Measurements from ENCODE around the gene RNF207.
"Not testable (repeated sequence)": the region's sequence is repeated elsewhere in the genome, so short reads cannot be mapped to it uniquely, and the experiment has no call there.

Gene RNF207

GRCh38 chr1:6212193-6212959, 6.5 kb downstream of the RNF207 start:
- H2BK120ac ChIP-seq (ENCODE audit: low read depth, low read length): no peak overlapping the region
- no peaks in the 10 kb centered on the region for H3K79me1 ChIP-seq (replicated peaks; ENCODE audit: low read length, poor library complexity, severe bottlenecking)
- no peak overlapping the region for H3K14ac ChIP-seq (ENCODE audit: low read length in 2 of 2)
- no peak overlapping the region for H3K27ac ChIP-seq (ENCODE audit: low read length, poor library complexity, severe bottlenecking)
- no peak overlapping the region for H4K91ac ChIP-seq (ENCODE audit: low read length)
- H3K4ac ChIP-seq (ENCODE audit: low read depth in 1 of 2, low read length in 2 of 2): no peak overlapping the region
- H3K27me3 ChIP-seq (ENCODE audit: control insufficient read depth in 1 of 2, insufficient read depth in 1 of 2, low read length in 2 of 2): peaks cover 0 to 10% of the 10 kb centered on the region in 2 experiments
- H3K9ac ChIP-seq (ENCODE audit: low read length): no peak overlapping the region
- no peak overlapping the region for H2AK5ac ChIP-seq (ENCODE audit: low read length, severe bottlenecking)
- H2BK15ac ChIP-seq (ENCODE audit: low read depth, poor library complexity, severe bottlenecking): no peak overlapping the region
- peaks cover 0 to 16% of the 10 kb centered on the region in 2 experiments for H3K36me3 ChIP-seq (ENCODE audit: control insufficient read depth in 1 of 2, insufficient read depth in 2 of 2, low read depth in 1 of 2, low read length in 2 of 2)
- DNase-seq: no peak
- H3K4me1 ChIP-seq (ENCODE audit: control insufficient read depth, insufficient read depth, low read depth, low read length): peaks cover 14% of the 10 kb centered on the region
- no peak overlapping the region for H3K4me3 ChIP-seq (ENCODE audit: insufficient read depth in 1 of 2, low read depth in 1 of 2, low read length in 2 of 2)
- 86% methylated on average over 17 of the region's 20 CpGs for WGBS
- no peak overlapping the region for H3K18ac ChIP-seq (ENCODE audit: low read depth in 1 of 2, low read length in 2 of 2)
- no peak overlapping the region for H4K8ac ChIP-seq (ENCODE audit: low read length)
- H3K23ac ChIP-seq (ENCODE audit: low read length in 2 of 2): no peak overlapping the region
- H2BK5ac ChIP-seq (ENCODE audit: low read depth, low read length, poor library complexity, severe bottlenecking): no peak overlapping the region
- H2AFZ ChIP-seq (ENCODE audit: low read depth, low read length): no peak overlapping the region
- H3K9me3 ChIP-seq (ENCODE audit: control insufficient read depth, low read length): no peaks in the 10 kb centered on the region
- no peak overlapping the region for H3K4me2 ChIP-seq (ENCODE audit: low read length, poor library complexity, severe bottlenecking)
- H2BK12ac ChIP-seq (ENCODE audit: low read length in 2 of 2): no peak overlapping the region

- H4K91ac ChIP-seq (ENCODE audit: low read length): no peak overlapping the region
- no peak for DNase-seq
- 91% methylated on average over 16 of the region's 16 CpGs for WGBS
These were observed 12.7 kb downstream of the RNF207 start for GRCh38 chr1:6218375-6219164.

GRCh38 chr1:6219641-6220040, 13.7 kb downstream of the RNF207 start:
- not testable (repeated sequence) for H3K27me3 ChIP-seq (ENCODE audit: control insufficient read depth in 1 of 2, insufficient read depth in 1 of 2, low read length in 2 of 2); H3K14ac ChIP-seq (ENCODE audit: low read length in 2 of 2); H3K4me3 ChIP-seq (ENCODE audit: insufficient read depth in 1 of 2, low read depth in 1 of 2, low read length in 2 of 2); H3K27ac ChIP-seq (ENCODE audit: low read length, poor library complexity, severe bottlenecking); H3K9me3 ChIP-seq (ENCODE audit: control insufficient read depth, low read length); H4K91ac ChIP-seq (ENCODE audit: low read length); H2BK5ac ChIP-seq (ENCODE audit: low read depth, low read length, poor library complexity, severe bottlenecking); H2BK15ac ChIP-seq (ENCODE audit: low read depth, poor library complexity, severe bottlenecking); H3K4me2 ChIP-seq (ENCODE audit: low read length, poor library complexity, severe bottlenecking); H2BK12ac ChIP-seq (ENCODE audit: low read length in 2 of 2); H2AFZ ChIP-seq (ENCODE audit: low read depth, low read length); H4K8ac ChIP-seq (ENCODE audit: low read length); H2BK120ac ChIP-seq (ENCODE audit: low read depth, low read length); H3K9ac ChIP-seq (ENCODE audit: low read length); H3K18ac ChIP-seq (ENCODE audit: low read depth in 1 of 2, low read length in 2 of 2); H2AK5ac ChIP-seq (ENCODE audit: low read length, severe bottlenecking); H3K23ac ChIP-seq (ENCODE audit: low read length in 2 of 2); H3K4ac ChIP-seq (ENCODE audit: low read depth in 1 of 2, low read length in 2 of 2); H3K79me1 ChIP-seq (replicated peaks; ENCODE audit: low read length, poor library complexity, severe bottlenecking); DNase-seq
- peaks cover 13% of the 10 kb centered on the region for H3K4me1 ChIP-seq (ENCODE audit: control insufficient read depth, insufficient read depth, low read depth, low read length)
- 94% methylated on average over 11 of the region's 11 CpGs for WGBS
- H3K36me3 ChIP-seq (ENCODE audit: control insufficient read depth in 1 of 2, insufficient read depth in 2 of 2, low read depth in 1 of 2, low read length in 2 of 2): peaks cover 23 to 25% of the 10 kb centered on the region in 2 experiments

More at GRCh38 chr1:6218375-6219164, 12.7 kb downstream of the RNF207 start:
- Histone ChIP-seq H2BK120ac (ENCODE audit: low read depth, low read length) (no peak overlapping the region), H3K27ac (ENCODE audit: low read length, poor library complexity, severe bottlenecking) (no peak overlapping the region), H2BK12ac (ENCODE audit: low read length in 2 of 2) (no peak overlapping the region), H2AFZ (ENCODE audit: low read depth, low read length) (no peak overlapping the region), H3K4me3 (ENCODE audit: insufficient read depth in 1 of 2, low read depth in 1 of 2, low read length in 2 of 2) (no peak overlapping the region), H2AK5ac (ENCODE audit: low read length, severe bottlenecking) (no peak overlapping the region), H3K27me3 (ENCODE audit: control insufficient read depth in 1 of 2, insufficient read depth in 1 of 2, low read length in 2 of 2) (no peaks in the 10 kb centered on the region), H3K18ac (ENCODE audit: low read depth in 1 of 2, low read length in 2 of 2) (no peak overlapping the region), H3K4ac (ENCODE audit: low read depth in 1 of 2, low read length in 2 of 2) (no peak overlapping the region), H3K36me3 (ENCODE audit: control insufficient read depth in 1 of 2, insufficient read depth in 2 of 2, low read depth in 1 of 2, low read length in 2 of 2) (peaks cover 14 to 17% of the 10 kb centered on the region in 2 experiments), H3K9ac (ENCODE audit: low read length) (no peak overlapping the region), H3K4me2 (ENCODE audit: low read length, poor library complexity, severe bottlenecking) (no peak overlapping the region), H3K9me3 (ENCODE audit: control insufficient read depth, low read length) (no peaks in the 10 kb centered on the region), H2BK5ac (ENCODE audit: low read depth, low read length, poor library complexity, severe bottlenecking) (no peak overlapping the region), H2BK15ac (ENCODE audit: low read depth, poor library complexity, severe bottlenecking) (no peak overlapping the region), H3K79me1 (replicated peaks; ENCODE audit: low read length, poor library complexity, severe bottlenecking) (peaks cover 3% of the 10 kb centered on the region), H3K4me1 (ENCODE audit: control insufficient read depth, insufficient read depth, low read depth, low read length) (peaks cover 11% of the 10 kb centered on the region), H4K8ac (ENCODE audit: low read length) (no peak overlapping the region), H3K23ac (ENCODE audit: low read length in 2 of 2) (no peak overlapping the region), H3K14ac (ENCODE audit: low read length in 2 of 2) (no peak overlapping the region)

- Histone ChIP-seq H4K91ac (ENCODE audit: low read length) (no peak overlapping the region), H3K9me3 (ENCODE audit: control insufficient read depth, low read length) (no peaks in the 10 kb centered on the region), H3K9ac (ENCODE audit: low read length) (no peak overlapping the region), H3K14ac (ENCODE audit: low read length in 2 of 2) (no peak overlapping the region), H3K23ac (ENCODE audit: low read length in 2 of 2) (no peak overlapping the region), H3K4me3 (ENCODE audit: insufficient read depth in 1 of 2, low read depth in 1 of 2, low read length in 2 of 2) (no peak overlapping the region), H3K79me1 (replicated peaks; ENCODE audit: low read length, poor library complexity, severe bottlenecking) (peaks cover 5% of the 10 kb centered on the region), H3K27me3 (ENCODE audit: control insufficient read depth in 1 of 2, insufficient read depth in 1 of 2, low read length in 2 of 2) (no peaks in the 10 kb centered on the region), H3K4me2 (ENCODE audit: low read length, poor library complexity, severe bottlenecking) (no peak overlapping the region), H3K18ac (ENCODE audit: low read depth in 1 of 2, low read length in 2 of 2) (no peak overlapping the region), H2BK120ac (ENCODE audit: low read depth, low read length) (no peak overlapping the region), H3K36me3 (ENCODE audit: control insufficient read depth in 1 of 2, insufficient read depth in 2 of 2, low read depth in 1 of 2, low read length in 2 of 2) (peaks cover 29 to 31% of the 10 kb centered on the region in 2 experiments), H4K8ac (ENCODE audit: low read length) (no peak overlapping the region), H3K4ac (ENCODE audit: low read depth in 1 of 2, low read length in 2 of 2) (no peak overlapping the region), H3K27ac (ENCODE audit: low read length, poor library complexity, severe bottlenecking) (no peak overlapping the region), H2AFZ (ENCODE audit: low read depth, low read length) (no peak overlapping the region), H2AK5ac (ENCODE audit: low read length, severe bottlenecking) (no peak overlapping the region), H2BK15ac (ENCODE audit: low read depth, poor library complexity, severe bottlenecking) (no peak overlapping the region), H2BK5ac (ENCODE audit: low read depth, low read length, poor library complexity, severe bottlenecking) (no peak overlapping the region), H3K4me1 (ENCODE audit: control insufficient read depth, insufficient read depth, low read depth, low read length) (peaks cover 19% of the 10 kb centered on the region), H2BK12ac (ENCODE audit: low read length in 2 of 2) (no peak overlapping the region)
- WGBS: 86% methylated on average over 8 of the region's 8 CpGs
- DNase-seq: no peak
These were observed 14.3 kb downstream of the RNF207 start for GRCh38 chr1:6220236-6220635.

Measured in mesenchymal stem cell (in vitro differentiated cells and primary cell).